HG03196 (cell line): Measurements from ENCODE around the gene GFER.
A peak's percentile ranks its signal among the peaks of the same experiment; 100 is the strongest.
"Not testable (repeated sequence)": the region's sequence is repeated elsewhere in the genome, so short reads cannot be mapped to it uniquely, and the experiment has no call there.

Experiments
- ATAC-seq: cut with Tn5 transposase; IDR thresholded peaks from one replicate; pipeline ENCODE4 v1.9.1; 2021; ENCODE audit not compliant: unreplicated experiment

GFER gene

DNA sequence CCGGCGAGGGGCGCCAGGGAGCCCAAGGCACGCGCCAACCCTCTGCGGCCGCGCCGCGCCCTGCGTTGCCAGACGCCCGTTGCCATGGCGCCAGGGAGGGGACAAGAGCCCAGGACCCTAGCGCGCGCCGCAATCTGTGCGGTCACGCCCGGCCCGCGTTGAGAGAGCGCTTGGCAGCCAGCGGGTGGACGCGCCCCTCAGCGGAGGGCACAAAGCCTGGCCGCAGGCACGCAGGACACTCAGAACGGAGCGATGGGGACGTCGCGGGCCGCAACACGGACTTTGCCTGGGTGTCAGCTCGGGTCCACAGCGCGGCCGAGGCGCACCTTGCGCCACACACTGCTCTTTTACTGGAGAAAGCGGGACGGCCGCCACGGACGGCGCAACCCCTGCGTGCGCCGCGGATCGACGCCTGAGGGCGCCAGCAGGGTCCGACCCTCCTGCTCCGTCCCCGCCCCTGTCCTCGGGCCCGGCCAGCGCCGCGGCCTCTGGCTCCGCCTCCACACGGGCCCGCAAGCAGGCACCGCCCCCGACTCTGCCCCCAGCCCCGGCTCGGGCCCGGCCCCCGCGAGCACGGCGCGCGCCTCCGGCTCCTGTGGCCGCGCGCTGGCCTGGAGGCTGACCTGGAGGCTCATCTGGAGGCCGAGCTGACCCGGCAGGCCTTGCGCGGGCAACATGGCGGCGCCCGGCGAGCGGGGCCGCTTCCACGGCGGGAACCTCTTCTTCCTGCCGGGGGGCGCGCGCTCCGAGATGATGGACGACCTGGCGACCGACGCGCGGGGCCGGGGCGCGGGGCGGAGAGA lies at the start of gene GFER:
TSS of gene GFER (plus strand) at position 650 of the 803 bp plus-strand sequence. CDS start at position 676, 26 bp downstream.
- peak; percentile 68 for ATAC-seq

- ATAC-seq: no peak
Measured at GRCh38 chr16:1936945-1937479, 47.0 kb upstream of the GFER start.

DNA sequence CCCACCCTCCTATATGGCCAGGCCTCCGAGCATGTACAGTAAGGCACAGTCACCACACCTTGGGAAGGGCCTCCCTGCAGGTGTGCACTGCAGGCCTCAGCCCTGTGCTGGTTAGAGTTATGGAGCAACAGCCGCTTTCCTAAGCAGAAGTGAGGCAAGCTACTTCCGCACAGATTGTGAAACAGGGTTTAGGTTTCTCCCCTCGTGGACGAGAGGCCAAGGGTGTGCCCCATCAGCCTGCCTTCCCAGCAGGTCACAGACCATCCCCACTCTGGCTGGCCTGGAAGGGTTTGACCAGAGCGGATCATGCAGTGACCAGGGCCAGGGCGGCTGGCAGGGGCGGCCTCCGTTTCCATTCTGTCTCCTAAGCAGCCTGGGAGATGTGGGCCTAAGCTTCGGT lies 45.7 kb upstream of the GFER start:
- no peak for ATAC-seq

- no peak for ATAC-seq
Measured at GRCh38 chr16:1938910-1939309, 45.1 kb upstream of the GFER start.

GRCh38 chr16:1939833-1940232 lies 44.2 kb upstream of the GFER start:
- ATAC-seq: not testable (repeated sequence)

GRCh38 chr16:1940273-1941161 lies 43.5 kb upstream of the GFER start:
- no peak for ATAC-seq

GRCh38 chr16:1941162-1942046 lies 42.6 kb upstream of the GFER start:
- ATAC-seq: no peak

GRCh38 chr16:1942047-1942809 lies 41.8 kb upstream of the GFER start:
- no peak for ATAC-seq

DNA sequence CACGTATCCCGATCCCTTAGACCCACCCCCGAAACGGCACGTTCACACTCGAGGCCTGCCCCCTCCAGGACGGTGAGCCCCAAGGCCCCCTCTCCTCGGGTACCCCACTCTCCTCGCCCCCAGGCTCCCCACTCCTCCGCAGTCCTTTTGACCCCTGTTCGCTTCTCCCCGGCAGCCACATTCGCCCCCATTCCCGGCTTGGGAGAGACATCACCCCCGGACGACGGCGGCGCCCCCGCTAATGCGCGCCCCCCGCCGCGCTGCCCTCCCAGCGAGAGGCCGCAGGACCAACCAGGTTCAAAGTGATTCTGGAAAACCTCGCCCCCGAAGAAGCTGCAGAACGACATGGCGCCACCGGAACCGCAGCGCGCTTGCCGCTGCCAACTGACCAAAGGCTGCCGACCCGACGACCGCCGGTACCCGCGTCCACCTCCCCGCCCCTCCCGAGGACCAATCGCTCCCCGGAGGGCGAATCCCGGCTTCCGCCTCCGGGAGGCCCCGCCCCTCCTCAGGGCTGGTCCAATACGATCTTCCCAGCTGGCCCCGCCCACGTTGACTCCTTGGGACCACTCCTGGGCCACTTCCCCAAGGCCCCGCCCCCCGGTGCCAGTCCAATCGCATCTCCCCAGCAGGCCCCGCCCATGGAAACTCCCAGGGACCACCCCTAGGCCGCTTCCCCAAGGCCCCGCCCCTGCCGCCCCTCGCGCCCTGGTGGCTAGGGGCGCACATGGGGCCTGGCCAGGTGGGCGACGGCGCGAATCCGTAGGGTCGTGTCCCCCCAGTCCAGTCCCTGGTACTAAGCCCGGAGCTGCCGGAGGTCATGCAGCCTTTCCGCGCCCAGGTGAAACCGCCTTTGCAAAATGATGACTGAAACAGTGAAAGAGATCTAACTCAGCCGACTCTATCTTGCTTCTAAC lies 40.9 kb upstream of the GFER start, which contains the start of gene MSRB1:
TSS of gene MSRB1 (minus strand) at position 390 of the 917 bp plus-strand sequence. CDS start at position 347, 43 bp downstream.
- peak; percentile 79 for ATAC-seq

DNA sequence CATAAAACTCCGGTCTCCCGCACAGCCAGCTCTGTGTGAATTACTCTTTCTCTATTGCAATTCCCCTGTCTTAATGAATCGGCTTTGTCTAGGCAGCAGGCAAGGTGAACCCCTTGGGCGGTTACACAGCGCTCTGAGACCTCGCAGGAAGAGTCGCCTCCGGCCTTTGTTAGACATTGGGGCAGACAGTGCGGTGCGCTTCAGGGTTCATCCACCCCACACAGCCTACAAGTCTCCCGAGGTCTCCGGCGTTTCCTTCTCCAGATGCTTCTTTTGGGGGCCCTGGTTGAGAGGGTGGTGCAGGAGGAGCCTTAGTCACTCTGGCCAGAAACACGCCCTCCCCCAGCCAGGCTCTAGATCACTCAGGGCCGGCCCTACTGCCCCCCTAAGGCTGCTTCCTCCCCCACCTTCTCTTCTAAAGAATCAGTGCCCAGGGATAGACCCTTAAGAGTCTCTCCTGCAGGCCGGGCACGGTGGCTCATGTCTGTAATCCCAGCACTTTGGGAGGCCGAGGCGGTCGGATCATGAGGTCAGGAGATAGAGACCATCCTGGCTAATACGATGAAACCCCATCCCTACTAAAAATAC lies 39.3 kb upstream of the GFER start:
- ATAC-seq: no peak

GRCh38 chr16:1945559-1946391 lies 38.2 kb upstream of the GFER start:
- no peak for ATAC-seq

GRCh38 chr16:1946495-1947368 lies 37.3 kb upstream of the GFER start:
- ATAC-seq: no peak

GRCh38 chr16:1947369-1947670 lies 36.7 kb upstream of the GFER start:
- no peak for ATAC-seq

- no peak for ATAC-seq
Measured at GRCh38 chr16:1949507-1949906, 34.5 kb upstream of the GFER start.

GRCh38 chr16:1950047-1950446 lies 33.9 kb upstream of the GFER start:
- ATAC-seq: no peak

DNA sequence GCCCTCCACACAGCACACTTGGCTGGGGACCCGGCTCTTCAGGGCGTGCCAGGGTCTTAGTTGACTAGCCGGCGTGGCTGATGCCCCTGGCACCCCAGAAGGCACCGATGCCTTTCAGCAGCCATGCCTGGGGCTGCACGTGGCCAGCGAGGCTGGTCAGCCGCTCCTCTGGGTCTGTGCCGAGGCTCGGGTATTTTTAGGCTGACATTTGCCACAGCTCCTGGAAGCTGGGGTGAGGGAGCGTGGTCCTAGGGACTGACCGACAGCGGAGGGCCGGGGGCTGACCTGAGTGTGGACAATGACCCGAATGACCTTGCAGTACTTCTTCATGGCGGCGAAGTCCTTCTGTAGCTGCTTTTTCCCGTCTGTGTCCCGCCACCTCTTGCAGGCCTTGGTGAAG lies 33.4 kb upstream of the GFER start:
- ATAC-seq: no peak

GRCh38 chr16:1953734-1954133 lies 30.3 kb upstream of the GFER start:
- no peak for ATAC-seq
